ENCODE results near the gene ADAT1. TPM values are rescaled to one million over a fixed set of nuclear protein-coding genes. Genes with fewer than 3 reads are reported as not detected.

The ADAT1 gene, protein sequence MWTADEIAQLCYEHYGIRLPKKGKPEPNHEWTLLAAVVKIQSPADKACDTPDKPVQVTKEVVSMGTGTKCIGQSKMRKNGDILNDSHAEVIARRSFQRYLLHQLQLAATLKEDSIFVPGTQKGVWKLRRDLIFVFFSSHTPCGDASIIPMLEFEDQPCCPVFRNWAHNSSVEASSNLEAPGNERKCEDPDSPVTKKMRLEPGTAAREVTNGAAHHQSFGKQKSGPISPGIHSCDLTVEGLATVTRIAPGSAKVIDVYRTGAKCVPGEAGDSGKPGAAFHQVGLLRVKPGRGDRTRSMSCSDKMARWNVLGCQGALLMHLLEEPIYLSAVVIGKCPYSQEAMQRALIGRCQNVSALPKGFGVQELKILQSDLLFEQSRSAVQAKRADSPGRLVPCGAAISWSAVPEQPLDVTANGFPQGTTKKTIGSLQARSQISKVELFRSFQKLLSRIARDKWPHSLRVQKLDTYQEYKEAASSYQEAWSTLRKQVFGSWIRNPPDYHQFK
- total RNA-seq, result 61.8 and 66.0 TPM in 2 replicates

DNA sequence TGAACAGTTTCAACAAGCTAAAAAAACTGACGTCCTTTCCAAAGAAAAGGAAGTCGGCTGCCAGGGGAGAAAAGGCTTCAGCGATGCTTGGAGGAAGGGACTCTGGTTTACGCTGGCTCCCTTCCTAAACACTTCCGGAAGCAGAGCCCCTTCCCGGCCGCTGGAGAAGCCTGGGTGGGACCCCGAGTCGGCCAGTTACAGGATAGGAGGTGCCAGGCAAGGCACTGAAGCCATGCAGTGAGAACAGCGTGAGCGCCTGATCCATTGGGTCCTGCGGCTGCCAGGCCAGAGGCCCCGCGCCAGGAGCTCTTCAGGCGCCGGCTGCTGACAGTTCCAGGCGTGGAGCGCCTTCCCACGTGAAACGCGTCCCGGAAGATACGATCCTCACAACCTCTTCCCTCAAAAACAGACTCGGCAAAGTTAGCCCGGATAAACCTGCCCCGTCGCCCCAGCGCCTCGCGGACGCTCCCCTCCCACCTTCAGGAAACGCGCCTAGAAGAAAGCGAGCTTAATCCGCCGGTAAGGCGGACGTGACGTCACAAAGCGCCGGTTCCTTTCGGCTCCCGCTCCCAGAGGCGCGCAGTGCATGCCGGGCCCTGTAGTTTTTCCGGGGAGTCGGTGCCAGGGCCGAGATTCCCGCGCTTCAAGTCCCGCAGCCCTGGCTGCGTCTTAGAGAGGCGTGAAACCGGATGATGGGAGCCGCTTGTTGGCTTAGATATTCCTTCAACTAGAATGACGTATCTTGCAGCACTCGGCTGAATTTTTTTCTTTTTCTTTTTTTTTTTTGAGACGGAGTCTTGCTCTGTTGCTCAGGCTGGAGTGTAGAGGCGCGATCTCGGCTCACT lies at the start of gene ADAT1:
Gene ADAT1 (minus strand): TSS at position 521 of the 845 bp plus-strand sequence. CDS start 2,482 bp downstream, outside the sequence.

DNA sequence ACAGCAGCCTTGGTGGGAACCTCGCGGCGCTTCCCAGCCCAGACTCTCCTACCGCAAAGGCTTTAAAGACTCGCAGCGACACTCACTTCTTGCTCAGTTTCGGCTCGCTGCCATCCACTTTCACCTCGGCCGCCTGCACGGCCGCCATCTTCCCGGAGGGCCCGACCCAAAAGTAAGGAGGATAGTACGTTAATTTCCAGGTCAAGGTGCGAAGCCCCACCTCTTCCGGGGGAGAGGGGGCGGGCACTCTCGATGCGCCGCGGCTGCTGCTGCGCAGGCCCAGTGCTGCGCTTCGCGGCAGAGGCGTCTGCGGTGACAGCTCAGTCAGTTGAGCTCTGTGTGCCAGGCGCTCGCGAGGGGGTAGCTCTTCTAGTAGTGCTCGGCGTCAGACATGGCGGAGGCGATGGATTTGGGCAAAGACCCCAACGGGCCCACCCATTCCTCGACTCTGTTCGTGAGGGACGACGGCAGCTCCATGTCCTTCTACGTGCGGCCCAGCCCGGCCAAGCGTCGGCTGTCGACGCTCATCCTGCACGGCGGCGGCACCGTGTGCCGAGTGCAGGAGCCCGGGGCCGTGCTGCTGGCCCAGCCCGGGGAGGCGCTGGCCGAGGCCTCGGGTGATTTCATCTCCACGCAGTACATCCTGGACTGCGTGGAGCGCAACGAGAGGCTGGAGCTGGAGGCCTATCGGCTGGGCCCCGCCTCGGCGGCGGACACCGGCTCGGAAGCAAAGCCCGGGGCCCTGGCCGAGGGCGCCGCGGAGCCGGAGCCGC lies 24.6 kb upstream of the ADAT1 start, which contains the start of the genes KARS1 and TERF2IP:
Gene KARS1 (minus strand): TSS at position 174 of the 773 bp plus-strand sequence. CDS start 26 bp downstream, at position 148.
Gene TERF2IP (plus strand): TSS at position 282 of the 773 bp plus-strand sequence. CDS start 110 bp downstream, at position 392.

DNA sequence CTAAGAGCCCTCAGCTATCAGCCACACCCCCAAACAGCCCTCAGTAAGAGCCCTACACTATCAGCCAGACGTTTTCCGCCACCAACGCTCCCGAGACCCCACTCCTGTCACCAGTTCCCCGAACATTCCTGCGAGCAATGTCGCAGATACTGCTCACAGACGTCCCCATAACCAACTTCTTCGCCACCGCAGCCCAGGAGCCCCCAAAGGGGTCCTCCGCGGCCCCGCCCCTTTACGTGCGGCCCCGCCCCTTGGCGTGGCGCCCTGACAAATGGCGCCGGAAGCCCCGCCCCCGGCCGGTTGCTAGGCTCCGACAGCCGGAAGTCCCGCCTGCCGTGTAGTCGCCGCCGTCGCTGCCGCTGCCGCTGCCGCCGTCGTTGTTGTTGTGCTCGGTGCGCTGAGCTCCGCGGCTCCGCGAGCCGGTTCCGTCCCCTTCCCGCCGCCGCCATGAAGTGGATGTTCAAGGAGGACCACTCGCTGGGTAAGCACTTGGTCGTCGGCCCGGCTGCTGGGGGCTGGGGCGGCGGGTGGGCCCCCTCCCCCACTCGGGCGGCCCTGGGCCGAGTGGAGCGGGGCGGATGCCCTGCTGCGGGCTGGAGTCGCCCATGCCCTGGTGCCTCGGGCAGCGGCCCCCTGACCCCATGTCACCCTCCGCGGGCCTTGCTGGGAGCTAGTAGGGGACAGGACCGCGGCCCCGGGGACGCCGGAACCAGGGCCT lies 56.9 kb downstream of the ADAT1 start, which contains the start of gene GABARAPL2:
Gene GABARAPL2 (plus strand): TSS at position 340 of the 718 bp plus-strand sequence. CDS start 108 bp downstream, at position 448.

DNA sequence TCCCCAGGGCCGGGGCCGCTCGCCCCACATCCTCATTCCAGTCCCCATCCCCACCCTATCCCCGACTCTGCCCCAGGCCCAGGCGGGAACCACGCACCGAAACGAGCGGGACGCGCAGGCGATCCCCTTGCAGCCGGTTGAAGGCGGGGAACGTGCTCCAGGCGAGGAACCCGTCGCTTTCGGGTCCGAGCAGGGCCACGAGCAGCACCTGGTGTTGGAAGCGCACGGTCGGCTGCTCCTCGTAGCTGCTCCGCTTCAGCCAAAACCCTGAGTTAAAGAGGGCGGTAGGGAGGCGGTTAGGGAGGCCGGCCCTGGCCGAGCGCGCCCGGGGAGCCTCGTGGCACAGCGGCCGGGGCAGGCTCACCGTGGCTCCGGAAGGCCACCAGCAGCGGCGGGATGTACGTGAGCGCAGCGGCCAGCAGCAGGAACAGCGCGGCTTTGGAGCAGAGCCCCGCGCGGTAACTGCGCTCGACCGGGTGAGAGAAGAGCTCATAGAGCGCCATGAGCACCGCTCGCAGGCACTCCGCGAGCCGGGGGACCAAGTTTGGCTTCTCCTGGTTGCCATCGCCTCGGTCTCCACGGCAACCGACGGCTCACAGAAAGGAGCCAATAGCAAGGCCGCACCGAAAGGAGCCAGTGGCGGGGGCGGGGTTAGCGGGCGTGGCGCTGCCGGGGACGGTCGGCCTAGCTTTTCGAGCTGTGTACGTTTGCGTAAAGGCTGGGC lies 67.2 kb downstream of the ADAT1 start, which contains the start of gene TMEM231:
Gene TMEM231 (minus strand): TSS at position 546 of the 724 bp plus-strand sequence. CDS start 43 bp downstream, at position 503.

Other genes starting within 250 kb of the ADAT1 start
- gene CFDP1, start 189.8 kb downstream of the ADAT1 start, total RNA-seq, result 37.6 and 40.7 TPM in 2 replicates
- gene TMEM170A, start 158.6 kb downstream of the ADAT1 start, total RNA-seq, result 28.1 and 31.3 TPM in 2 replicates
- 0.48 and 2.1 TPM in 2 replicates for gene CHST6, start 127.8 kb downstream of the ADAT1 start, total RNA-seq
- not detected in 2 replicates for gene CHST5, start 87.2 kb downstream of the ADAT1 start, total RNA-seq
- 7.7 and 11.1 TPM in 2 replicates for gene TMEM231, start 67.0 kb downstream of the ADAT1 start, total RNA-seq
- 20.7 and 24.9 TPM in 2 replicates for gene GABARAPL2, start 56.9 kb downstream of the ADAT1 start, total RNA-seq
- 193 and 216 TPM in 2 replicates for gene KARS1, start 24.4 kb upstream of the ADAT1 start, total RNA-seq
- 27.0 and 35.6 TPM in 2 replicates for gene TERF2IP, start 24.5 kb upstream of the ADAT1 start, total RNA-seq
- gene CPHXL2, start 53.7 kb upstream of the ADAT1 start, total RNA-seq, result not detected in 2 replicates
- gene DUXB, start 78.2 kb upstream of the ADAT1 start, total RNA-seq, result not detected in 2 replicates
- gene CPHXL, start 103.2 kb upstream of the ADAT1 start, total RNA-seq, result not detected in 2 replicates

Measured in tracheal epithelial cell (primary cell).